HG03354 (cell line): ENCODE results near the gene ABCB9.
"Not testable (repeated sequence)": the region's sequence is repeated elsewhere in the genome, so short reads cannot be mapped to it uniquely, and the experiment has no call there.

Source experiments
- ATAC-seq: cut with Tn5 transposase; IDR thresholded peaks from one replicate; pipeline ENCODE4 v1.9.1; 2021; ENCODE audit warnings: mild to moderate bottlenecking; ENCODE audit not compliant: unreplicated experiment, poor library complexity, severe bottlenecking

Gene ABCB9

GRCh38 chr12:122965851-122966742, at the start of gene ABCB9:
Gene ABCB9, minus strand, starts transcription at chr12:122966463. Its CDS starts 6,228 bp downstream, at chr12:122960235.
- ATAC-seq, result peak; percentile 76

GRCh38 chr12:123014473-123014872, 48.2 kb upstream of the ABCB9 start:
- ATAC-seq, result not testable (repeated sequence)

- no peak for ATAC-seq
These were observed 47.2 kb upstream of the ABCB9 start for GRCh38 chr12:123013185-123014095.

GRCh38 chr12:123011701-123012100, 45.4 kb upstream of the ABCB9 start:
- no peak for ATAC-seq

- no peak for ATAC-seq
These were observed 44.4 kb upstream of the ABCB9 start for GRCh38 chr12:123010681-123011080.

GRCh38 chr12:123010110-123010509, 43.8 kb upstream of the ABCB9 start:
- ATAC-seq, result no peak

GRCh38 chr12:123006977-123007376, 40.7 kb upstream of the ABCB9 start:
- no peak for ATAC-seq

GRCh38 chr12:123005081-123005626, 38.9 kb upstream of the ABCB9 start:
- ATAC-seq, result no peak

- no peak for ATAC-seq
These were observed 38.0 kb upstream of the ABCB9 start for GRCh38 chr12:123004287-123004686.

- ATAC-seq, result no peak
These were observed 37.0 kb upstream of the ABCB9 start for GRCh38 chr12:123003257-123003656.

- no peak for ATAC-seq
These were observed 35.2 kb upstream of the ABCB9 start for GRCh38 chr12:123001464-123001863.

- no peak for ATAC-seq
These were observed 34.3 kb upstream of the ABCB9 start for GRCh38 chr12:123000578-123000977.

GRCh38 chr12:122999986-123000420, 33.7 kb upstream of the ABCB9 start:
- no peak for ATAC-seq

GRCh38 chr12:122999196-122999946, 33.1 kb upstream of the ABCB9 start:
- ATAC-seq, result no peak

GRCh38 chr12:122998316-122998715, 32.1 kb upstream of the ABCB9 start:
- ATAC-seq, result no peak

GRCh38 chr12:122997343-122998250, 31.3 kb upstream of the ABCB9 start:
- no peak for ATAC-seq

GRCh38 chr12:122996621-122997342, 30.5 kb upstream of the ABCB9 start:
- no peak for ATAC-seq

- ATAC-seq, result no peak
These were observed 29.9 kb upstream of the ABCB9 start for GRCh38 chr12:122996188-122996601.
